HG03095 (cell line): Measurements from ENCODE around the gene CST4.
"Not testable (repeated sequence)": the region's sequence is repeated elsewhere in the genome, so short reads cannot be mapped to it uniquely, and the experiment has no call there.

ENCODE experiments used
- ATAC-seq: cut with Tn5 transposase; IDR thresholded peaks from one replicate; pipeline ENCODE4 v1.9.1; 2021; ENCODE audit warnings: moderate library complexity; ENCODE audit not compliant: unreplicated experiment

Gene CST4

DNA sequence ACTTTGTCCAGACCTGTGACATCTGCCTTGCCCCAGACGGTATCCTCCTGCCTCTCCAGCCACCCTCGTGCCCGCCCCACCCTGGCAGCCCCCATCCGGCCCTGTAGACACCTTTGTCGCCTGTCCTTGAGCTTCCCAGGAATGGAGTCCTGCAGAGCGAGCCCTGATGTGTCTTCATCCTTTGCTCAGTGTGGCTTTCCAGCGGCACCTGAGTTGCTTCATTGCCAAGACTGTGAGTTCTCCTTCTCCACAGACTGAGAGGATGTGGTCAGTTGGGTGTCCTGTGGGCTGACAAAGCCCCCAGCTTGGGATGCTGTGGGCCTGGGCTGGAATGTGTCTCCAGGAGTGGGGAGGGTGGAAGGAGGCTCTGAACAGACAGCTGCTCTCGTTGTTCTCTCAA, 1.7 kb upstream of the CST4 start:
- no peak for ATAC-seq

DNA sequence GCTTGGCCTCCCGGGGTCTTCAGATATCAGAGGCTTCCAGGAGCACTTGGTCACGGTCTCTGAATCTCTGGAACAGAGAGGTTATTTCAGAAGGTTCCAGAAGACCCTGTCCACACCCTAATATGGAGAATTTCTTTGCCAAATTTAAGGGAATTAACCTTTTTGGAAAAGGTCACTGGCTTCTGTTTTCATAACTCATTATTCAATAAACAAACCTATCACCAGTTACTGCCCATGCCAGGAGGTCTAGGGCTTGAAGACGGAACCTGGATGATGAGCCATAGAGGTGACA, 507 bp upstream of the CST4 start:
- ATAC-seq = no peak

DNA sequence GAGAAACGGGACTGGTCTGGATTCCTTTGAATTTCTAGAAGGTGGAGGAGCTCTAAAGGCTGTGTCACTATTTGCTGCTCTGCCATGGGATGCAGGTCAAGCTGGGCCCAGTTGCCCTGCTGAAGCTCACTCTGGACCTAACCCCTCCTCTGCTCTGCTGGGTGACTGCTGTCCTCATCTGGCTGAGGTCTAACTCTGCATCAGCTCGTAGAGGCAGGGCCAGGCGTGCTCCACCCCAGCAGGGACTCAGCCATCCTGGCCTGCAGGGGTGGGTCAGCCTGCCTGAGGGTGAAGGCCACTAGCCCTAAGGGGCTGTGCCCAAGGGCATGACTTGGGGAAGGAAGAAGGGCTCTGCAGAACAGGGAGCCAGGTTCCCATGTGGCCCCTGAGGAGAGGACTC, 852 bp downstream of the CST4 start:
- ATAC-seq = no peak

DNA sequence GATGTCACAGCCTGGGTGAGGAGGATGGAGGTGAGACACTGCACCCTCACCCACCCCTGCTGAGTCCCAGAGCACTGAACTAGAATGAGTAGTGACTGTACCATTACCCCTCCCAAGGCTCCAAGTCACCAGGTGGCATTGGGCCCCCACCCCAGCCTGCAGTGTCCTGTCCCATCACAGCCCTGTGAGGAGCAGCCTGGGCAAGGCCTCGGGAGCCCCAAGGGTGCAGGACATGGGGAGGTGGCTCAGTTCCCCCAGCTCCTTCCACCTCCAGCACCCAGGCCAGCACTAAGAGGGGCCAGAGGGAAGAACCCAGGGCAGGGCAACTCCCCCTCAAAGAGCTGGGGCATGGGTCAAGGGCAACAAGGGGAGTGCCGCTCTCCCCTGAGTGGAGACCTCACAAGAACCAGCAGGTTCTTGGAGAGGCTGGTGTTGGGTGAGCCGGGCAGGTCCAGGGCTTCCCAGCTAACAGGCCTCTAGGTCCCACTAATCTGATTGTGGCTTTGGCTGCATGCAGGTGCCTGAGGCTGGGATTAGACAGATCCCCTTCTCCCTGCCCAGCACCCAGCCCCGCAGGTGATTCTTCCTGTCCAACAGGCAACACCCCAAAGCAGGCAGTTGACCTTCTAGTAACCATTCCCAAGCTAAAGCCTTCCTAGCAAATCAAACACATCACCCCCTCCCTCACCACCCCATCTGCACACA, 2.6 kb downstream of the CST4 start:
- ATAC-seq = no peak

DNA sequence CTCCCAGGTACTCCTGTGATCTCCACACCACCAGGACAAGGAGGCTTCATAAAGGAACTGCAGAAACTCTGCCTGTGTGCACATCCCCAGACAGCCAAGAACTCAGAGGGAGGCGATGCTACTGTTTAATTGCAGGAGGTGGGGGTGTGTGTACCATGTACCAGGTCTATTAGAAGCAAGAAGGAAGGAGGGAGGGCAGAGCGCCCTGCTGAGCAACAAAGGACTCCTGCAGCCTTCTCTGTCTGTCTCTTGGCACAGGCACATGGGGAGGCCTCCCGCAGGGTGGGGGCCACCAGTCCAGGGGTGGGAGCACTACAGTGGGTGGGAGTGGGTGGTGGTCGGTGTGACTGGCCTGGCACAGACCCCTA, 3.3 kb downstream of the CST4 start:
- ATAC-seq = not testable (repeated sequence)

DNA sequence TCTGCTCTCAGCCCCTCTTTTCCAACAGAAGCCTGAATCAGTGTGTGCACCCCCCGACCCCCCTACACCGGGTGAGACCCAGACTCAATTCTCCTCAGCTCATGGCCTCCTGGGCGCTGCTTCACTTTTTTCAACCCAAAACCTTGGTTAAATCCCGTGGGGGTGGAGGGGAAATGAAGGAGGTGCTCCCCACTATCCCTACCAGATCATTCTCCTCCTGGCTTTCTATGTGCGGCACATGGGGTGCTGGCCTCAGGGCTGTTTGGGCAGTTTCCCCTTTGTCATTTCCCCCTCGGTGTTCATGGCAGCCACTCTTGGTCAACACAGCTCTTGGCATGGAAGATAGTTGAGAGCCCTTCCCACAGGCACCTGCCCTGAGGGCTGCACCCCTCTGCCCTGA, 4.6 kb downstream of the CST4 start:
- no peak for ATAC-seq

DNA sequence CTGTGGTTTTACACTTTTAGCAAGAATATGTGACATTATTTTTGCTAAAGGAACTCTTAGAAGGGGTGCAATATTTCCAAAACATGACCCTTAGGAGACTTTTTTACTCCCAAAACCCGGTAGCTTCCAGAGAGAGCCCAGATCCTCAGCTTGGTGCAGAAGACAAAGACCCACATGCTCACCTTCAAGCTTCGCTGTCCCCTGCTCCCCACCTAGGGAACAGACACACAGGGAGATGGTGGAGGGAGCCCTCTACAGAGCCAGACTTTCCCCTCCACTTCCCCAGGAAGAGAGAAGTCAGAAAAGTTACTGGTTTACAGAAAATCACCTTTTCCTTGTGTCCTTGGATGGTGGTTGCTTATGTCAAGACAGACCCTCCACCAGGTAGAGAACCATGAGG, 5.0 kb downstream of the CST4 start:
- ATAC-seq = no peak

DNA sequence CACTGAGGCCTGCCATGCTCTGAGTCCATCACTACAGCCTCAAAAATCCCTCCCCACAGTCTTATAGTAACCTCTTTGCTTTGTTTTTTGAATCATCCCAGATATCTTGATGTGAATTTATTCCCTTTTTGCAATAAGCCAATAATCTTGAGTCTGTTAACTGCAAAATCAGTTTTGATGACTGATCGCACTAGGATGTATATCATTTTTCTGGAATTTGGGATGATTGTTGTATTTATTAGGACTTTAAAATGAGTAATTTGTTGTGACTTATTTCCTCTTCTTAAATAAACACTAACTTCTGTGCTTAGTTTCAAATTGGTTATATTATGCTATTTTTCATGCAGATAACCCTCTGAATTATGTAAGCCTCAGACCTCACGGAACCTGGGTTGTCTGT, 5.6 kb downstream of the CST4 start:
- no peak for ATAC-seq

DNA sequence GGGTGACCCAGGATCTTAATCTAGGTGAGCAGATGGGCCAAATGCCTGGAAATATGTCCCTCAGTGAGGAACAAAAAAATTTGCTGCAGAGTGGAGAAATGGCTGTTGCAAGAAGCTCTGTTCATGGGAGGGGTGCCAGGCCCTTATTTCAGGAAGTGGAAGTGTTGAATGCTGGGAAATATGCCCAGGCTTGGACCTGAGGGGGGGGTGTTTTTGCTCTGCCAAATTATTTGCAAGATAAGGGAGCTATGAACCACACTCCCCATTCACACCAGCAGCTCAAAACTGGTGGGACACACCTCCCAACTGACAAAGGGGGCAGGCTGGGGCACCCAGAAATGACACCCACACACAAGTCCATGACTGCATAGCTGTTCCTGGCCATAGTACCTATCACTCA, 8.7 kb downstream of the CST4 start:
- ATAC-seq = no peak

DNA sequence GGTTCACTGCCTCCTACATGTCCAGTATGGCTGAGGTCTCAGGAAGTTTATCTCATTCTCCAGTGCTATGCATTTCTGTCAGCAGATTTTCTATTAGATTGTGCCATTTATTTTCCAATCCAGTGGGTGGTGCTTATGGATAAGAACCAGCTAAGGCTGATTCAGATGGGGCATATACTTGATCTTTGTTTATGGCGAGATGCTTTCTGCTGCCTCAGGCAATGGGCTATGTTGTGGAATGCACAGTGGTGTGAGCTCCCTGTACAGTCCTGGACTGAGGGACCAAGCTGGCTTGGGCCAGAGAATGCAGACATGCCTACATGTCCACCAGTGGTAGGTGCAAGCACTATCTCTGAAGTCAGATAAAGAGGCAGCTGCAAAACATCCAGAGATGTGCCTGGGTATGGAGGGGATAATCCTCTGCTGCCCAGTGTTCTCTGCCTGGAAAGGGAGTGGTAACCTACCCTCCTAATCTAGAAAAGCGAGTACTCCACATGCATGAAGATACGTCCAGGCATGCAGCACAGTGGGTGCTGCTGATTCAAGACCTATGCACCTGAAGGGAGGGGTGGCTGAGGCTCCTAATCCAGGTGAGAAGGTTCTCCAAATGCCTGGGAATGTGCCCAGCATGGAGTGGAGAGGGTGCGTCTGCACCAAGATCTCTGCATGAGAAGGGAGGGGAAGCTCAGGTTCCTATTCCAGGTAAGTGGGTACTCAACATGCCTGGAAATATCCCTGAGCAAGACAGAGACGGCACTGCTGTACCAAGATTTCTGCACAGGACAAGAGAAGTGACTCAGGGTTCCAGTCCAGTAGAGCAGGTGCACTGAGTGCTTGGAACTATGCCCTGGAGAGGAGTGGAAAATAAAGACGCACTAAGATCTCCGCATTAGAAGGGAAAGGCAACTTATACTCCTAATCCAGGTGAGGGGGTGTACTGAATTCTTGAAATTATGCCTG, 9.4 kb downstream of the CST4 start:
- ATAC-seq = no peak

DNA sequence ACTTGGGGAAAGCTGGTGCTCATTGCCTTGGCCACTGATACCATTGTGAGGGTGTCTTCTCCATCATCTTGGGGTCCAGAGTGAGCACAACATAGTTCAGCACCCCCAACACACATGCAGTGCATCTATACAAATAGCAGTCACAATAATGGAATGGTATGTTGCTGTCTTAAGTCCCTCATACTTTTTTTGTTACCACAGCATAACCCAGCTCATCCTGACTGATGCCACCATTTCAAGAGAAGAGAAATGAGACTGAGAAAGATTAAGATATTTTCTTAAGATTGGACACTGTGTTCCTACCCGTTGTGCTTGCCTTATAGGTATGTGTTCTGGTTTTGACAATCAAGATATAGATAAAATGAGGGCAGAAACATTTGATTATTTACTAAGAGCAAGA, 15.6 kb downstream of the CST4 start:
- ATAC-seq = no peak

DNA sequence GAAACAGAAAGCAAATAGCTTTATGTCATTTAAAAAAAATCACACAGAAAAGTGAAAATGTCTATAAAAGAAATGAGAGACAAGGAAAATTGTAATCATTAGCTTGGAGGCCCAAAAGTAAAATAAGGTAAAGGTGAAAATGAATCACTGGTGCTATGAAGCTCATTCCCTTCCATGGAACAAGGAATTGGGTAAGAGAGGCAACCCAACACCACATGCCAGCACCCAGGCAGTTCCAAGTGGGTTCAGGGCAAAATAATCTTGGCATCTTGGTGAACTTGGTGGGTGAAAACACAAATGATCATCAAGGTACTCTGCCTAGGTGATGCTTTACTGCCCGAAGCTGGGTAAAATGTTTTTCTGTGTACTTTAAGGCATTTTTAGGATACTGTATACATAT, 16.7 kb downstream of the CST4 start:
- ATAC-seq = no peak

DNA sequence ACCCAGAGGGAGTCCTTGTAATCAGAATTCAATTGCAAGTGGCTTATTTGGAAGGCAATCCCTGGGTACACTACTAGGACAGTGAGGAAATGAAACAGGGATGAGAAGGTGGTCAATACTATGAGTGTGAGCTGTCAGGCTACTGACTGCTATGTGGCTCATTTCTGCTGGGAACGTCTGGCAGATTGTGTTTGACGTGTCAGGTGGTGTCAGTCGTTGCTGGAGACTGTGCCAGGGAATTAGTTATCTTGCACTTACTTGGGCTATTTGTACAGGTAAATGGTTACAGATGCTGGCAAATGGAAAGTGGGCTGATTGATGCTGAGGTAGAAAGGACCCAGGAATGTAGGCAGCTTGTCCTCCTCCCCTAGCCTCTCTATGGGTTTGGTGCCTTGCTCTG, 17.4 kb downstream of the CST4 start:
- ATAC-seq = no peak

DNA sequence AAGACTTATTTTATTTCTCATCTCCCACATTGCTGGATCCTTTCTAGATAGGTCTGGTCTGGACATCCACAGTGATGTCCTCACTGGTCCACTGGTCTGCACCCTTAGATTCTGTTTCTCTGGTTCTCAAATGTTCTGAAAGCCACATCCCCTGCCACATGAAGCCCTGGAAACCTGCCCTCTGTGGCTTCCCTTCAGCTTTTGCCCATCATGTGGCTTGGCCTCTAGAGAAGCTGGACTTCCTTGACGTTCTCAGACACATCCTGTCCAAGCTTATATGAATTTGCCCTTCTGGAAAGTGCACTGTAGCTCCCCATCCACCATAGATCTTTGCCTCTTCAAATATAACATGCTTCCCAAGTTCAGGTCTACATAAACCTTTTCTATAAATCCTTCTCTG, 18.5 kb downstream of the CST4 start:
- ATAC-seq = no peak

DNA sequence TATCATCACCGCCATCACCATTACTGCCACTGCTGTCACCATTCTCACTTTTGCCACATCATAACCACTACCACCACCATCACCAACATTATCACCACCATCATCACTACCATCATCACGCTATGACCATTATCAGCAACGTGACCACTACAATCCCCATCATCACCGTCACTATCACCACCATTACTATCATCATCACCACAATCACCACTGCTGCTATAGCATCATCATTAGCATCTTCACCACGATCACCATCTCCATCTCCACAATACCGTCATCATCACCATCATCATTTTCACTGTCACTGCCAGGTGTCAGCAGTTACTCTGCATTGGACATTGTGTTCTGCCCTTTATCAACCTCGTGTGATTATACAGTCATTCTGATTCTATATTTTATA, 19.0 kb downstream of the CST4 start:
- ATAC-seq = no peak

DNA sequence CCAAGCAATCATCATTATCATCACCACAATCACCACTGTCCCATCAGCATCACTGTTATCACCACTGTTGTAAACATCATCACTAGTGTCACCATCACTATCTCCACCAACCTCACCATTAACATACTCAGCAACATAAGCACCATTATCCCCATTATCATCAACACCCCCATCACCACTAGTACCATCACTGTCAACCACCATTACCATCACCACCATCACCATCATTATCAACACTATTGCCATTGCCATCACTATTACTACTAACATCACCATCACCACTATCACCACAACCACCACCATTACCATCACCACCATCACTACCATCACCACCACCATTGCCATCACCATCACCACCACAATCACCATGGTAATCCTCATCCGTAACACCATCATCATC, 19.5 kb downstream of the CST4 start:
- no peak for ATAC-seq

DNA sequence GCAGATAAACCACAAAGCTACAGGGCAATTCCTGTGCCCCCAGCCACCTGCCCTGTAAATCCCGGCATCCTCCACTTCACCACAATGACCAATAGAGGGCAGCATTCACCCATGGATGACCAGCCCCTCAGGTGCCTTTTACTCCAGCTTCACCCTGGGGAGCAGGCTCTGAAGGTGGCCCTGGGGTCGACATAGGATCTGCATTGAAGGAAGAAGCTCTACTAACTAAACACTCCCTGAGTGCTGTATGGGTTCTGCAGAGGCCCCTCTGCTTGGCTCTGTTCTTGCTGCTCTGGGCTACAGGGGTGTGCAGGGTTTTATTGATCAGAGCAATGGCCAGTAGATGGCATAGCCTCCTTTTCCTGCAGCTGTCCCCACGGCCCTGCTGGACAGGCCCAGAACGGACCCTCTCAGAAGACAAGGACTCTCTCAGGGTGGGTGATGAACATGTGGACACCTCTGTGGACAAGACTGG, 20.3 kb downstream of the CST4 start:
- no peak for ATAC-seq

DNA sequence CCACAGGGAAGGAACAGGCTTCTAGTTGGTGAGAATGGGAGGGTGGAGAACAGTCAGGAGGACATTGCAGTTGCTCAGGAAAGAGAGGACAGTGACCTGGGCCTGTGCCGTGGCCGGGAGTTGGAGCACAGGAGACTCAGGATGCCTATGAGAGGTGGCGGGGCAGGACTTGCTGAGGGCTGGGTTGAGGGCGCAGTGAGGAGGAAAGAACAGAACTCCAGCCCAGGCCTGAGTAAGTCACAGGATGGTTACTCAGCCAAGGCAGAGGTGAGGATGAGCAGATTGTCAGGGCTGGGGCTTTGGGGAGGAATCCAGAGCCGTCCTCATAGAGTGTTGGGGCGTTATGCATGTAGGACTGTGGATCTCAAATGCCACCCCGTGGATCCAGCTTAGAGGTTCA, 21.2 kb downstream of the CST4 start:
- ATAC-seq = no peak

DNA sequence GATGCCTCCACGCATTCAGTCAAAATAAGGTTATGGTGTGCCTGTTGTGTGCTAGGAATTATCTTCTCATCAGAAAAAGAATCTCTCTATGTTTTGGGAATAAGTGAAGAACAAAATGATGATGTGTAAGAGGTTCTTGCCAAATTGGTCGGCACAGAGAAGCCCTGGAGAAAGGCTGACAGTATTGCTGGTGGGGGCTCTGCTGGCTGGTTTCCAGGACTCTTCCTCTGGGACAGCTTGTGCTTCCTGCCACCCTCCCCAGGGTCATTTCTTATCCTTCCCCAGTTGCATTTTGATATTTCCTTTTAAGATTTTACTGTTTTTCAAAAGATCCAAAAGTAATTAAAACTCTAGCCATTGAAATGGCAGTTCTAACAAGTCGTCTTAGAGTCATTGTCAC, 22.1 kb downstream of the CST4 start:
- ATAC-seq = no peak

DNA sequence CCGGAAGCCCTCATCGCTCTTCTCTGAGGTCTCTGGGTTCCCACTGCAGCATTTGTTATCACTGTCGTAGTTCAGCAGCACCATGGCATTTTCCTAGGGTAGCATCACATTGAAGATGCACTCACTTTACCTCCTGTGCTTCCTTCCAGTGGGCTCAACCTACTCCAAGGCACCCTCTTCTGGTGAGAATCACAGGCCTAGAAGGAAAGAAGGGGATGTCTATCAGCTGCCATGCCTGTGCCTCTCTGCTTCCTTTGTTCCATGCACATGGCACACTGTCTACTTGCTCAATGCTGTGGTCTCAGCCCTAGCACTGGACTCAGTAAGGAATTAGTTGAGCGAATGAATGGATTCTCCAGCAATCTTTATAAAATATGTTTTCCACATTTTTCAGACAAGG, 22.6 kb downstream of the CST4 start:
- no peak for ATAC-seq

DNA sequence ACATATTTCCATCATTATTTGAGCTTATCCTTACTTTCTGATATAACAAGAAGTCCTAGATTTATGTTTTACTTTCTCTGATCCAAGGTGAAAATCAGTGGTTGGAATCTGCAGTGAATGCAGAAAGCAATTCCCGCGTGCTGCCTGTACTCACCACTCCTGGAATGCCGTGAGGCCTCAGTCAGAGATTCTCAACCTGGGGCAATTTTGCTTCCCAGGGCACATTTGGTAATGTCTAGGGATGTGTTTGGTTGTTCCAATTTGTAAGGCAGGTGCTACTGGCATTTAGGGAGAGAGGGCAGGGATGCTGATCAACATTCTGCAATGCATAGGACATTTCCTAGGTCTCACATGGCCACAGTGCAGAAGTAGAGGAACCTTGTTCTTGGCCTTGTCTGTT, 23.9 kb downstream of the CST4 start:
- ATAC-seq = no peak

DNA sequence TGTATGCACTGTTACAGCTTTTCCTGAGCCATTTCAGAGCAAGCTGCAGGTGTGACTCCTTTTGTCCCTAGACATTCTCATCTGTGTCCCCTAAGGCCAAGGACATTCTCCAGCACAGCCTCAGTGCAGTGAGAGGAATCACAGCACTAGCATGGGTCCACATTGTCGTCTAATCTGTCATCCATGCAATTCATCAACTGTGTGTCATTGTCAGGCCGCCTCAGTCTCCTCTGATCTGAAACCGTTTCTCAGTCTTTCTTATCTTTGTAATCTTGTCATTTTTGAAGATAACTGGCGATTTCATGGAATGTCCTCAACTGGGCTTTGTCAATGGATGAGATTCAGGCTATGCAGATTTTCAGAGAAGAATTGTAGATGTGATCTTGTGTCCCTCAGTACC, 24.8 kb downstream of the CST4 start:
- not testable (repeated sequence) for ATAC-seq

DNA sequence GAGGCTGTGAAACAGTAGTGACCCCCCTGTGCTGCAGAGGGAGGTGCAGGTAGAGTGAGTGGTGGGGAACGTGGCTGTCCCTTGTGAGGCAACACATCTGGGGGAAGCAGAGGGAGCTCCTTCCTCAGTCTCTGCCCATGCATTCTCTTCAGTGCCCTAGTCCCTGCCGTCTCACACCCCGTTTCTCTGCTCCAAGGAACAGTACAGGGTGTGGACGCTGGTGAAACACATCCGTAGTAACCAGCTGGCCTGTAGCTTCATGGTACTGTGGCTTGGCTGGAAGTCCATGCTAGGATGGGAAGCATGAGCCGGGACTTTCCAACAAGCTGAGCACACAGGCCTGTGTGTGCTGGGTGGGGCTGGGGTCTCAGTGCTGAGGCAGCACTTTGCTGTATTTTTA, 25.7 kb downstream of the CST4 start:
- ATAC-seq = no peak
